Activated CD4-positive, alpha-beta T cell treated with anti-CD3 and anti-CD28 coated beads, Interleukin-2, Interleukin-6, amounts not matched to agents 100 ng/mL and 50 ng/mL, durations not matched to agents 16 hours and 8 hours (primary cell): ENCODE data around the gene MGARP.
"Not testable (repeated sequence)": the region's sequence is repeated elsewhere in the genome, so short reads cannot be mapped to it uniquely, and the experiment has no call there.

Source experiments
- DNase-seq: peaks from one replicate; pipeline ENCODE4 v3.0.0-alpha.2; 2020

The MGARP gene

GRCh38 chr4:139279760-139280620 lies at the start of gene MGARP:
Gene MGARP (minus strand): TSS chr4:139280225. CDS start chr4:139280158, 67 bp downstream.
- DNase-seq = peak; percentile 26

- DNase-seq = no peak
Measured at GRCh38 chr4:139329665-139330200, 49.7 kb upstream of the MGARP start.

GRCh38 chr4:139324620-139325019 lies 44.6 kb upstream of the MGARP start:
- no peak for DNase-seq

GRCh38 chr4:139322541-139322940 lies 42.5 kb upstream of the MGARP start:
- not testable (repeated sequence) for DNase-seq

GRCh38 chr4:139322070-139322469 lies 42.0 kb upstream of the MGARP start:
- DNase-seq = not testable (repeated sequence)

GRCh38 chr4:139319571-139319970 lies 39.5 kb upstream of the MGARP start:
- no peak for DNase-seq

GRCh38 chr4:139317635-139318034 lies 37.6 kb upstream of the MGARP start:
- DNase-seq = no peak

GRCh38 chr4:139316733-139317132 lies 36.7 kb upstream of the MGARP start:
- no peak for DNase-seq

GRCh38 chr4:139315221-139315675 lies 35.2 kb upstream of the MGARP start:
- no peak for DNase-seq

GRCh38 chr4:139314047-139314800 lies 34.2 kb upstream of the MGARP start:
- no peak for DNase-seq

- not testable (repeated sequence) for DNase-seq
Measured at GRCh38 chr4:139313414-139313813, 33.4 kb upstream of the MGARP start.

- DNase-seq = no peak
Measured at GRCh38 chr4:139312552-139313332, 32.7 kb upstream of the MGARP start.

- no peak for DNase-seq
Measured at GRCh38 chr4:139311909-139312308, 31.9 kb upstream of the MGARP start.

- no peak for DNase-seq
Measured at GRCh38 chr4:139304920-139305319, 24.9 kb upstream of the MGARP start.

- DNase-seq = peak; percentile 75
Measured at GRCh38 chr4:139301821-139302611, 22.0 kb upstream of the MGARP start, which contains the start of gene NDUFC1. Gene NDUFC1 (minus strand): TSS chr4:139302477. CDS start chr4:139295798, 6,679 bp downstream.

GRCh38 chr4:139301113-139301820 lies 21.2 kb upstream of the MGARP start, which contains the start of gene NAA15:
Gene NAA15 (plus strand): TSS chr4:139301505. CDS start chr4:139301778, 273 bp downstream.
- peak; percentile 99 for DNase-seq

GRCh38 chr4:139300431-139301112 lies 20.5 kb upstream of the MGARP start:
- DNase-seq = peak; percentile 52

GRCh38 chr4:139299536-139299935 lies 19.5 kb upstream of the MGARP start:
- DNase-seq = no peak

- peak; percentile 44 for DNase-seq
Measured at GRCh38 chr4:139297001-139297410, 17.0 kb upstream of the MGARP start.

- DNase-seq = no peak
Measured at GRCh38 chr4:139295942-139296299, 15.9 kb upstream of the MGARP start.
